Measurements from ENCODE around the gene TSFM.
"Not testable (repeated sequence)": the region's sequence is repeated elsewhere in the genome, so short reads cannot be mapped to it uniquely, and the experiment has no call there.

TSFM gene

DNA sequence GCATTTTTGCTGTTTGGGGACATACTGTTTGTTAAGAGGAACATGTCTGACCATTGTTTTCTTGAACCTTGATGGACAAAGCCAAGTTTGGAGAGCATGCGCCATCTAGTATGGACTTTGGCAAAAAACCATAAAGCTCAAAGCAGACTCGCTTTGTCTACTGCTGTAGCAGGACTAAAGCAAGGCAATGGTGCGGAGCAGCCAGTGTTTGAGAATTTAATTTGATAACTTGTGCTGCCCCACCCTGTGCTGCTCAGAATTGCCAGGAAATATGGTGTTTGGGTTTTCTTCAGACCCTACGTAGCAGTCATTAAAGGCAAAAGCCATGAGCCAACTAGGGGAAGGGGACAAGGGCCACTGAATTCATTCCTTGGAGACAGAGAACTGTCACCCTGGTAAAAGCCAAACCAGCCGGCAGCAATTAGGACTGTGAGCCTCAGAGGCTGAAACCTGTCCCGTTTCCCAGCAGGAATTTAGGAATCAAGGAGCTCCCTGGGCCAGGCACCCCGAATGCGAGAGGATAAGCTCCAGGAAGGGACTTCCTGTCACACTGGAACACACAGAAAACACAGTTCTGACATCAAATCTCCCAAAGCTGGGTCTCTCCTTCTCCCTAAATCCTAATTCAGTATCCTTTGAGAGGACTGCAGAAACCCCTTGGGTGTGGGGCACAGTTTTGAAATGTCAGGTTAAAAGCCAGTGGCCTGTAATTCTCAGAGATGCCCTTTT is 34.8 kb downstream of the TSFM start:
- DNase-seq = no peak

- not testable (repeated sequence) for DNase-seq
These were observed 35.4 kb downstream of the TSFM start for GRCh38 chr12:57817990-57818331.

DNA sequence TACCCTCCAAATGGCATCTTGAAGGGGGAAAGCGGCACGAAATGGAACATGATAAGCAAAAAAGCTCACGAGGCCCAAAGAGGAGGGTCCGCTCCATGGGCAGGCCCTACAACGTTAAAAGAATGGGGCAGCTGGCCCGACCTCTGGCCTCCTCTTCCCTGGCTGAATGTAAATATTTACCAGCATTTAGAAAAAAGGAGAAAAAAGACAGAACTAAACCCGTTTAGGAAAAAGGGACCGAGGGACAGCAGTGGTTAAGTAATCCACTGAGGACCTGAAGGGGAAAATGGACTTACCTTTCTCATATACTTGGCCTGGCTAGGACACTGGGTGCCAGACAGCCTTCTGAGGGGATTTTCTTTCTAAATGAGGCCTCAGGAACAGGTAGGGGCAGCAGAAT is 37.5 kb downstream of the TSFM start:
- not testable (repeated sequence) for DNase-seq

- DNase-seq = not testable (repeated sequence)
These were observed 38.4 kb downstream of the TSFM start for GRCh38 chr12:57821015-57821414.

- DNase-seq = no peak
These were observed 39.1 kb downstream of the TSFM start for GRCh38 chr12:57821474-57822214.

GRCh38 chr12:57822392-57823130 is 40.0 kb downstream of the TSFM start:
- DNase-seq = no peak

- no peak for DNase-seq
These were observed 40.7 kb downstream of the TSFM start for GRCh38 chr12:57823131-57823907.

DNA sequence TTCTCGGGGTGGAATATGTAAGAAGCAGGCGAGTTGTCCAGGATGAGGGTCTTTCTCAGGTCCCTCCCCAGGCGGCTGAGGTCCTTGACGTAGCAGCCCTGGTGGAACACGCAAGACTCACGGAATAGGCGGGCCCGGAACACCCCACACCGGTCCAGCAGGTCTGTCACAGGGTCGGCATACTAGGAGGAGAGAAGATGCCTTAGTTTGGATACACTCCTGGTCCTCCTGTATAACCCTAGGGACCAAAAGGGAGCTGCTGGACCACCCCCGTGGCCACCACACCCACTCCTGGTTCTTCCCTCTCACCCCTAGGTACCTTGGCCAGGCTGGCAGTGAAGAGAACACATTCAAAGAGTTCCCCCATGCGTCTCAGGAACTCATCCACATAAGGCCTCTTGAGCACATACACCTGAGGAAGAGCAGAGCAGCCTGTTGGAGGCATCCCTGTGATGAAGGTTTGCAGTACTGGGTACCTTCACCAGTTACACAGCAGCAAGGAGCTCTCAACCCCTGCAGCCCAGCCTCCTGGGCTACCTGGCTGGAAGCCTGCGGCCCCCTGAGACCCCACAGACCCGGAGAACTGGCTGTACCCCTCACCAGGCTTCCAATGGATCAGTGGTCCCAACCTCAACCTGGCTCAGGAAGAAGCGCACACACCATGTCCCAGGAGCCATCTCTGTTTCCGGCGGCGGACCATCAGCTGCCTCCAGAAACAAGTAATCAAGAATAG is 41.5 kb downstream of the TSFM start:
- DNase-seq = no peak

GRCh38 chr12:57825451-57825850 is 42.9 kb downstream of the TSFM start:
- no peak for DNase-seq

- DNase-seq = no peak
These were observed 43.8 kb downstream of the TSFM start for GRCh38 chr12:57826400-57826799.

GRCh38 chr12:57826966-57827365 is 44.4 kb downstream of the TSFM start:
- no peak for DNase-seq

GRCh38 chr12:57829025-57829777 is 46.6 kb downstream of the TSFM start:
- no peak for DNase-seq

DNA sequence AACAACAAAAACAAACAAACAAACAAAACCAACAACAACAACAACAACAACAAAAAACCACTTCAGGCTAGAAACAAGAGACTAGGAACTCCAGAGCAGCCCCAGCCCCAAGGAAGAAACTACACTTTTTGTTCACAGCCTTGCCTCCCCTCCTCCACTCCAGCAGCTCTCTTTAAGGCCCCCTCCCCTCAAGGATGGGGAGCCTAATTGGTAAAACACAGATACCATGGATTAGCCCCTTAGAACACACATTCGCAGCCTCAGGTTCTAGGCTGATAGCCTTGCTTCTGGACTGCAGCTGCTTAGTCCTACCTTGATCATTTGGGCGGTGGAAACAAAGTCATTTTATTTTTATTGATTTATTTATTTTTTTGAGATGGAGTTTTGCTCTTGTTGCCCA is 47.8 kb downstream of the TSFM start:
- DNase-seq = no peak

GRCh38 chr12:57832966-57833365 is 50.4 kb downstream of the TSFM start:
- DNase-seq = no peak

DNA sequence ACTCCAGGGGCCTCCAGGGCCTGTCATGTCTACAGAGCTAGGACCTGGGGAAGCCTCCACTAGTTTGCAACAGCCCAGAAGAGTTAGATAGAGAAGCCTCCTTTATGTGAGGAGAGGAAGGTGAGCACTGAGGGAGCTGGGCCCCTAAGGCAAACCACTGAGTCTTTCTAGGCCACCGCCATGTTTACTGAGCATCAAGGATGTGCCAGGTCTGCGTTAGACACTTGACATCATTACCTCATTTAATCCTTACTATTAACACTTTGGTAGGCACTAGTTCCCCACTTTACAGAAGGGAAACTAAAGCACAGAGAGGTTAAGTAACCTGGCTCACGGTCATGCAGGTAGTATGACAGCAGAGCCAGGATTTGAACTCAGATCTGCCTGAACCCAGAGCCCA is 51.1 kb downstream of the TSFM start:
- DNase-seq = no peak

DNA sequence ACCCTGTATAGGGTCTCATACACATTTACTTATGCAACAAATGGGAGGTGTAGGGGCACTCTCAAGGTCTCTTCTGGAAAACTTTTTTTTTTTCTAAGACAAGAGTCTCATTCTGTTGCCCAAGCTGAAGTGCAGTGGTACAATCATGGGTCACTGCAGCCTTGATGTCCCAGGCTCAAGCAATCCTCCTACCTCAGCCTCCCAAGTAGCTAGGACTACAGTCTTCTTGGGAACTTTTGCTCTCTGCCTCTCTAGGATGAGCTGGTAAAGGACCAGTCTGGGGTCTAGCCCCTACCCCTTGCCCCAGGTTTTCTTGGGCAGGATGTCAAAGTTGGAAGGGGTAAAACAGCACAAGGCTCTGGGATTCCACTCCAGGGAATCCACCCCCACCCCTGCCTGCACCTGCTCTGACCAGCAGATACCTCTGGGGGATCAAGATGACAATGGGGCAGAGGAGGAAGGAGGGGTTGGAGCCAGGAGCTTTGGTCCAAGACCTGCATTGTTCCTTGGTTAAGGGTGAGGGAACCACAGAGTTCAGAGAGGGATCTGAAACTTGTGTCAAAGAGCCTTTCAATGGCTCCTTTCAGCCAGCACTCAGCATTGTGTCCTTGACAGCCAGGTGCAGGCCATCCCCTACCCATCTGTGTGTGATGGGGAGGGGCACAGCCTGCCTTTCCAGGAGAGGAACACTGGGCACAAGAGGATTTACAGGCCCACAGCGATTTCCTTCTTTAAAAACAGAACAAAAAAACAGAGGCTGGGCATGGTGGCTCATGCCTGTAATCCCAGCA is 51.7 kb downstream of the TSFM start:
- DNase-seq = no peak

DNA sequence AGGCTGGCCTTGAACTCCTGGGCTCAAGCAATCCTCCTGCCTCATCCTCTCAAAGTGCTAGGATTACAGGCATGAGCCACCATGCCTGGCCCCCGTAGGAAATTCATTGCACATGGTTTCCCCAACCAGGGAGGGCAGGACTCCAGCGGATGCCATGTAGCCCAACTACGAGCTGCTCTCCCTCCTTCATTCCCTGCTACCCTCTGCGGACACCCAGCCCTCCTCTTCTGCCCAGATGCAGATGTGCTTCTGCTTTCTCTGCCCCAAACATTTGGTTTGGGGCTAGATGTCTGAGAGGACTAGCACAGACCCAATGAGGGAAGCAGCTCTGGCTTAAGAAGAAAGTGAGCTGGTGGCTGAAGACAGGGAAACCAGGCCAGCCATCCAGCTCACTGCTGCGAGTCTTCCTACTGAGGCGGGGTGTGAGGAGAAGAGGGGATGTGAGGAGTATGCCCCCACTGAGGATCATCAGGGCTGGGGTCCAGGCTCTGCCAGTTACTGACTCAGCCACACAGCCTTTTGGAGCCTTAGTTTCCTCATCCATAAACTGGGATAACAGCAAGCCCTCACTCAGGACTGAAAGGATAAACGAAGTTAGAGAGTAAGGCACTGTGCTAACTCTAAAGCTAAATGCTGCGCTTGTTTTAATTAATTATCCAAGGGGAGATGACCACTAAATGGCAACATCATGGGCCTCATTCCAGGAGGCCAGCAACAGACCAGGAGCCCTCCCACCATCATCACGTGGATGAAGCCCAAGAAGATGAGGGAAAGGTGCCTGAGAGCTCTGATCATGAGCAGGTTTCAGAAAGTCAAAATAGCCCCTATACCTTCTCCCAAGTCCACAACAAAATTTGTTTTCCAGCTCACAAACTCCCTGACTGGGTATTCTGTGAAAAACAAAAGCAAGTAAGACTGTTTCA is 53.0 kb downstream of the TSFM start:
- no peak for DNase-seq

DNA sequence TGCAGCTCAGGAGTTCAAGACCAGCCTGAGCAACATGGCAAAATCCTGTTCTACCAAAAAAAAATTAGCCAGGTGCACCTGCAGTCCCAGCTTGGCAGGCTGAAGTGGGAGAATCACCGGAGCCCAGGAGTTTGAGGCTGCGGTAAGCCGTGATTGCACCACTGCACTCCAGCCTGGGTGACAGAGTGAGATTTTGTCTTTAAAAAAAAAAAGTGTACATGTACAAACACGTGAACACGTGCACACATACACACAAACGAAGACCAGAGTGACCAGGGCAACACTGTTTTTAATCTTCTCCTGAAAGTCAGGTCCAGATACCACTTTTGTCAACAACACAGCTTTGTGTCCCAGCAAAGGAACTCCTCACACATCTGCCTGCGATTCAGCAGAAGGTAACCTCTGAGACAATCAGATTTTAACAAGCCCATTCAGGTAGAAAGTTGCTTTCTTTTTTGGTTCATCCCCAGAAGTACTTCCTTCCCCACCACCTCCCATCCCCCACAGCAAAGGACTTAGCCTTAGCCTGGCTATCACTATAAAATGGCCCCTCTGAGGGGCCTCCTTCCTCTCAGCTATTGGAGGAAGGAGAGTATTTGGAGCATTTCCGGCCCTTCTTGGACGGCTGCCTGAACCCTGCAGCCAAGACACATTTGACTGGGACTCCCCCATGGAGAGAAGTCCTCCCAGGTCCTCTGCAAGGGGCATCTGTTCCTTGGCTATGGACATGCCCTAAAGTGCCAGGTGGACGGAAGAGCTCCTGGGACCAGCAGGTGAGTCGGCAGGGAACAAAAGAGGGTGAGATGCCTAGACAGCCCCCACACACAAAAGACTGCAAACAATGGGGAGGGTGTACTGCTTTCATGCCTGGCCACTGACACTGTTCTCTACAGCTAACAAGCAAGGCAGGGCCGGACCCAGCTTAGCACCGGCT is 54.1 kb downstream of the TSFM start:
- DNase-seq = peak; percentile 72
